ENCODE data around the gene SMPDL3A. TPM values are rescaled to one million over a fixed set of nuclear protein-coding genes. Genes with fewer than 3 reads are reported as not detected.

The SMPDL3A gene
- total RNA-seq, 1 experiment from 2014 or later = 2.4 TPM

DNA sequence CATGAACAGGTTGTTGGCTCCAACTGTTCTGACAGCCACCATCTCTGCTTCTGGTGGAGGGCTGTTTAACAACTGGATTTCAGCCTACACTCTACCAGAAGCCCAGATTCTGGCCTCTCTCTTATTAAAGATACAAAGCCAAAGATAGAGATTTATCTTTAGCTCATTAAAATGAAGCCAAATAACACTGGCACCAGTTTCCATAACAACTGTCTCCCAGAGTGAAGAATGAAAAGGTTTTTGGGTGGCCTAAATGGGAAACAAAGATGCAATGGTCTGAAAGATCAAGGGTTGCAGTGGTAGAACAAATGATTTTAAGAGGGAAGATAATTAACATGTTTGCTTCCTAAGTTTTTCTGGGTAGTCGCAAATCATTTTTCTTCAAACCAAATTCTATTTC, 3.2 kb upstream of the SMPDL3A start:
- H3K4me2 ChIP-seq = no peak overlapping the region
- H3F3A ChIP-seq (ENCODE audit: insufficient read depth, low read depth) = peaks cover 11% of the 10 kb centered on the region
- DNase-seq = no peak
- no peaks in the 10 kb centered on the region for H3K9me3 ChIP-seq (ENCODE audit: insufficient read depth, low read depth)
- no peak overlapping the region for H2AFZ ChIP-seq
- no peaks in the 10 kb centered on the region for H3K36me3 ChIP-seq (ENCODE audit: low read depth)
- BruUV-seq (replicated peaks) = no TSS peak
- H4K20me1 ChIP-seq (ENCODE audit: insufficient read depth) = no peaks in the 10 kb centered on the region
- ChIA-PET POLR2A (ENCODE audit: unreplicated experiment) (no interaction called here), CTCF (no interaction called here)
- H3K27ac ChIP-seq = no peak overlapping the region
- no peaks in the 10 kb centered on the region for H3K79me2 ChIP-seq (ENCODE audit: low read depth)
- H3K4me3 ChIP-seq = no peak overlapping the region
- TF ChIP-seq, protein P1, sequence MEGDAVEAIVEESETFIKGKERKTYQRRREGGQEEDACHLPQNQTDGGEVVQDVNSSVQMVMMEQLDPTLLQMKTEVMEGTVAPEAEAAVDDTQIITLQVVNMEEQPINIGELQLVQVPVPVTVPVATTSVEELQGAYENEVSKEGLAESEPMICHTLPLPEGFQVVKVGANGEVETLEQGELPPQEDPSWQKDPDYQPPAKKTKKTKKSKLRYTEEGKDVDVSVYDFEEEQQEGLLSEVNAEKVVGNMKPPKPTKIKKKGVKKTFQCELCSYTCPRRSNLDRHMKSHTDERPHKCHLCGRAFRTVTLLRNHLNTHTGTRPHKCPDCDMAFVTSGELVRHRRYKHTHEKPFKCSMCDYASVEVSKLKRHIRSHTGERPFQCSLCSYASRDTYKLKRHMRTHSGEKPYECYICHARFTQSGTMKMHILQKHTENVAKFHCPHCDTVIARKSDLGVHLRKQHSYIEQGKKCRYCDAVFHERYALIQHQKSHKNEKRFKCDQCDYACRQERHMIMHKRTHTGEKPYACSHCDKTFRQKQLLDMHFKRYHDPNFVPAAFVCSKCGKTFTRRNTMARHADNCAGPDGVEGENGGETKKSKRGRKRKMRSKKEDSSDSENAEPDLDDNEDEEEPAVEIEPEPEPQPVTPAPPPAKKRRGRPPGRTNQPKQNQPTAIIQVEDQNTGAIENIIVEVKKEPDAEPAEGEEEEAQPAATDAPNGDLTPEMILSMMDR (conservative IDR thresholded peaks at IDR 0.05) = no peak
- TF ChIP-seq EZH2 (IDR thresholded peaks at IDR 0.05; ENCODE audit: low read depth) = no peak
- H3K9me2 ChIP-seq (ENCODE audit: insufficient read depth) = no peaks in the 10 kb centered on the region
- intact Hi-C loops (cut with micrococcal nuclease; ENCODE audit: unreplicated experiment) = no loop called here
- H3K4me1 ChIP-seq (replicated peaks; ENCODE audit: insufficient read depth) = peaks cover 17% of the 10 kb centered on the region
- H3K27me3 ChIP-seq (ENCODE audit: insufficient read depth, low read depth) = no peaks in the 10 kb centered on the region

DNA sequence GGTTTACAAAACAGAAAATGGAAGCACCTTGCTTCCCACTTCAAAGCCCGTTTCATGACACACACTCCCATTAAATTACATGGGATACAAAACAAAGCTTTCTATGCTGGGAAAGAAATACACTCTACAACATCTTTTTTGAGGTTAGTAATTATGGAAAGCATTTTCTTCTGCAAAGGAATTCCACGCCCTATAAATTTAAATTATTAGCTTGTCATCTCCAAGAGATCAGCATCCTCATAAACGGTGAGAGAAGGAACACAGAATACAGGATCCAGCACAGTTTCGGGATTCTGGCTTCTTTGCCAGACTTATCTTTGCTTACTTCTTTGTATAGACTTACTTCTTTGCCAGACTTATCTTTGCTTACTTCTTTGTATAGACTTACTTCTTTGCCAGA, 1.3 kb upstream of the SMPDL3A start:
- H3K9me3 ChIP-seq (ENCODE audit: insufficient read depth, low read depth) = no peaks in the 10 kb centered on the region
- DNase-seq = no peak
- TF ChIP-seq, protein P1 (conservative IDR thresholded peaks at IDR 0.05) = no peak
- no peak for TF ChIP-seq EZH2 (IDR thresholded peaks at IDR 0.05; ENCODE audit: low read depth)
- H3K4me3 ChIP-seq = no peak overlapping the region
- intact Hi-C loops (cut with micrococcal nuclease; ENCODE audit: unreplicated experiment) = no loop called here
- H3K27me3 ChIP-seq (ENCODE audit: insufficient read depth, low read depth) = no peaks in the 10 kb centered on the region
- H4K20me1 ChIP-seq (ENCODE audit: insufficient read depth) = no peaks in the 10 kb centered on the region
- H3K4me1 ChIP-seq (replicated peaks; ENCODE audit: insufficient read depth) = peaks cover 22% of the 10 kb centered on the region
- no TSS peak for BruUV-seq (replicated peaks)
- H3F3A ChIP-seq (ENCODE audit: insufficient read depth, low read depth) = peaks cover 14% of the 10 kb centered on the region
- no peaks in the 10 kb centered on the region for H3K36me3 ChIP-seq (ENCODE audit: low read depth)
- H2AFZ ChIP-seq = no peak overlapping the region
- POLR2A ChIA-PET (ENCODE audit: unreplicated experiment) = no interaction called here
- no peaks in the 10 kb centered on the region for H3K9me2 ChIP-seq (ENCODE audit: insufficient read depth)
- H3K79me2 ChIP-seq (ENCODE audit: low read depth) = no peaks in the 10 kb centered on the region
- no peak overlapping the region; the same call in 1 of the 2 replicates for H3K4me2 ChIP-seq
- no peak overlapping the region for H3K27ac ChIP-seq
- CTCF ChIA-PET = no interaction called here

DNA sequence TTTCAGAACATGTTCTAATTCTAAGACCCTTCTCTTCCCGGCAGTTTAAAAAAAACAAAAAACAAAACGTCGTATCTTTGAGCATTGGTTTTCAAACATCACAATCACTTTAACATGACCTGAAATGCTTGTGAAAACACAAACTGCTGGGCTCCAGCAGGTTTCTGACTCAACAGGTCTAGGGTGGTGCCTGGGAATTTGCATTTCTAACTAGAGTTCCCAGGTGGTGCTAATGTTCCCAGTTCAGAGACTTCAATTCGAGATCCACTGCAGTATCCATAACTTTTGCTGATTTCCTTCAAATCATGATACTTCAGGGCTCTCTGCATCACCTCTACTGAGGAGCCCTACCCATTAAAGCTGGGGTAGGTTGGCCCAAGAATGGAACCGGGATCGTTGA, 850 bp upstream of the SMPDL3A start:
- H3K36me3 ChIP-seq (ENCODE audit: low read depth) = no peaks in the 10 kb centered on the region
- intact Hi-C loops (cut with micrococcal nuclease; ENCODE audit: unreplicated experiment) = no loop called here
- no peak overlapping the region for H3K27ac ChIP-seq
- H3K4me1 ChIP-seq (replicated peaks; ENCODE audit: insufficient read depth) = peaks cover 22% of the 10 kb centered on the region
- H2AFZ ChIP-seq = peak overlapping the region; percentile 90; the same call in 1 of the 2 replicates
- H3K9me3 ChIP-seq (ENCODE audit: insufficient read depth, low read depth) = no peaks in the 10 kb centered on the region
- no peaks in the 10 kb centered on the region for H4K20me1 ChIP-seq (ENCODE audit: insufficient read depth)
- no peaks in the 10 kb centered on the region for H3K79me2 ChIP-seq (ENCODE audit: low read depth)
- no peak for DNase-seq
- CTCF ChIA-PET = interaction anchor here (1.3 to 1.5 kb wide), 2 partner anchors 50 to 51 kb away, joined by 3 read pairs; no protein-coding TSS in a partner anchor
- TF ChIP-seq EZH2 (IDR thresholded peaks at IDR 0.05; ENCODE audit: low read depth) = no peak
- TF ChIP-seq, protein P1 (conservative IDR thresholded peaks at IDR 0.05) = no peak
- H3K4me3 ChIP-seq = peak overlapping the region; percentile 80; the same call in 1 of the 2 replicates
- no TSS peak for BruUV-seq (replicated peaks)
- no peaks in the 10 kb centered on the region for H3K27me3 ChIP-seq (ENCODE audit: insufficient read depth, low read depth)
- H3F3A ChIP-seq (ENCODE audit: insufficient read depth, low read depth) = peaks cover 14% of the 10 kb centered on the region
- POLR2A ChIA-PET (ENCODE audit: unreplicated experiment) = no interaction called here
- peak overlapping the region; percentile 81 for H3K4me2 ChIP-seq
- no peaks in the 10 kb centered on the region for H3K9me2 ChIP-seq (ENCODE audit: insufficient read depth)

Data from PC-9 (cell line).